Tracheal epithelial cell (primary cell): ENCODE measurements around the gene ABCD4. TPM values are rescaled to one million over a fixed set of nuclear protein-coding genes. Genes with fewer than 3 reads are reported as not detected.

Source experiments
- total RNA-seq: library from RNA; depleted of rRNA; stranded (reverse); fragments of >200 nt; gene quantifications from 2 replicates; pipeline ENCODE4 v1.2.1, GENCODE V29; 2014

ABCD4 gene
- 19.0 and 21.0 TPM in 2 replicates for total RNA-seq

GRCh38 chr14:74302634-74303569 lies at the start of gene ABCD4:
Gene ABCD4, minus strand, starts transcription at chr14:74302934. Its CDS starts 22 bp downstream, at chr14:74302912.

GRCh38 chr14:74348241-74348734 lies 45.6 kb upstream of the ABCD4 start, which contains the start of gene VRTN:
Gene VRTN, plus strand, starts transcription at chr14:74348471. Its CDS starts 8,313 bp downstream, at chr14:74356784.

GRCh38 chr14:74238974-74239847 lies 63.5 kb downstream of the ABCD4 start, which contains the start of gene VSX2:
Gene VSX2, plus strand, starts transcription at chr14:74239449. Its CDS starts 113 bp downstream, at chr14:74239562.

Other genes starting within 250 kb of the ABCD4 start
- gene ALDH6A1, start 218.5 kb downstream of the ABCD4 start, total RNA-seq: 12.8 and 23.4 TPM in 2 replicates
- gene LIN52, start 218.0 kb downstream of the ABCD4 start, total RNA-seq: 1.7 and 7.0 TPM in 2 replicates
- under 0.01 TPM in 1 of 2 replicates, not detected in the other for gene VSX2, start 63.5 kb downstream of the ABCD4 start, total RNA-seq
- not detected in 2 replicates for gene VRTN, start 45.5 kb upstream of the ABCD4 start, total RNA-seq
- under 0.01 TPM in 1 of 2 replicates, not detected in the other for gene SYNDIG1L, start 123.3 kb upstream of the ABCD4 start, total RNA-seq
- 235 and 289 TPM in 2 replicates for gene NPC2, start 190.4 kb upstream of the ABCD4 start, total RNA-seq
- gene ISCA2, start 190.8 kb upstream of the ABCD4 start, total RNA-seq: 17.4 and 28.1 TPM in 2 replicates